Erythroblast (primary cell): ENCODE measurements around the gene NBEA.
A peak's percentile ranks its signal among the peaks of the same experiment; 100 is the strongest.

ENCODE experiments used
- DNase-seq, 2 experiments: peaks; one replicate each; lab custom pipeline; 2025; lab: John Stamatoyannopoulos, UW
- GATA1 ChIP-seq: IDR thresholded peaks from 2 replicates; pipeline ENCODE4 v1.6.1; 2011; ENCODE audit warnings: low read depth, mild to moderate bottlenecking, control low read depth, low read length, moderate library complexity
- POLR2A ChIP-seq: IDR thresholded peaks from 2 replicates; pipeline ENCODE4 v1.6.1; 2011; ENCODE audit warnings: mild to moderate bottlenecking, low read length

The NBEA gene

DNA sequence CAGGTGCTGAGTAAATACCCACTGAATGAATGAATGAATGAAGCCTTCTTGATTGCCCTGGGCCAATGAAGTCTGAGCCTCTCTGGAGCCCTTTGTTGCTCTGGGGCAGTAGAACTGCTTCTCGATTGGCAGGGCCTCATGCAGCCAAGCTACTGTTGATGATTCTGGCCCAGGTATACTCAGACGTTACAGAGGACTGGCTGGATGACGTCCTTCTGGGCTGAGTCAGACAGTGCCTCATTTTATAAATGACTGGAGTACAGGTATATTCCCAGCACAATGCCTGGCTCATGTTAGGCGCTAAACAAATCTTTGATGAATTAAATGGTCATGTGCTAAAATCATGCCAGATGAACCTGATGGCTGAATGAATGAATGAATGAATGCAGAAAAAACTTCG, 778.2 kb downstream of the NBEA start:
- TF ChIP-seq GATA1 = no peak
- TF ChIP-seq POLR2A = no peak
- DNase-seq = no peak

DNA sequence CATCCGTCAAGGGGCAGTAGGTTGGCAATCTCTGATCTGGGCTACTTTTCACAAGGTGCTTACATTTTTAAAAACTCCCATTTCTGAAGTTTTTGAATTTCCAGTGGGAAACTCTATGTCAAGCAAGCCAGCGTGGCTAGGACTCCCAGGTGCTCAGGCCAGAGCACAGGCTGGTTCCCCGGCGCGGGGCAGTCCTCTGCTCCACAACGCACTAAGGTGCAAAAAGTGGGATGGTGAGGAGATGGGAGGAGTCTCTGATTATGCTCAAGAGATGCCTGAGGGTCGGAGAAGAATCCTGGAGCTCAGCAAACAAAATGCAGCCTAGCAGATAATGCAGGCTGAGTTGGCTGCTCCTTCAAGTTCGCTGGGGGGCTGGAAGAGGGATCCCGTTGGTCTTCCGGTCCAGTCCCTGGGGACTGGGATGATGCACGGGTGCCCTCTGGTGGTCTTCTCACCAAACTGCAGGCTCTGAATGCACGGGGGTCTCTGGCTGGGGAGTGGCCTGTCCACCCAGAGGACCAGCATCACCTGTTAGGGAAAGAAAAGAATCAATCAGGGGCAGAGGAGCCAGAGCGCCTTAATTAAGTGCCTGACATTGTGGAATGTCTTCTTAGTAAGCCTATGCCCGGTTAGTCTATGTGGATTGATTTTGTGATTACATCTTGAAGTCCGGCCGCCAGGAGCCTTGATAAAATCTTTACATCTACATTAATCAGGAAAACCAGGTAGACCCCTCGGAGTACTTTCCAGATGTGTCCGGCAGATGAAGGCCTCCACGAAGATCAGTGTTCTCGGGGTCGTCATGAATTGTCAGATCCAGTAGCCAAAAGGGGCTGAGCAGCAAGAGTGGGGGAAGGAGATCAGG, 778.9 kb downstream of the NBEA start:
- TF ChIP-seq GATA1 (no peak), POLR2A (no peak)
- peak; percentile 29 to 56 for DNase-seq
